ENCODE data around the gene UBL7. TPM values are rescaled to one million over a fixed set of nuclear protein-coding genes. Genes with fewer than 3 reads are reported as not detected.
A peak's percentile ranks its signal among the peaks of the same experiment; 100 is the strongest.

The UBL7 gene
- total RNA-seq, 4 donors from 2014 or later = 27.3 to 66.0 (median 40.4) TPM

DNA sequence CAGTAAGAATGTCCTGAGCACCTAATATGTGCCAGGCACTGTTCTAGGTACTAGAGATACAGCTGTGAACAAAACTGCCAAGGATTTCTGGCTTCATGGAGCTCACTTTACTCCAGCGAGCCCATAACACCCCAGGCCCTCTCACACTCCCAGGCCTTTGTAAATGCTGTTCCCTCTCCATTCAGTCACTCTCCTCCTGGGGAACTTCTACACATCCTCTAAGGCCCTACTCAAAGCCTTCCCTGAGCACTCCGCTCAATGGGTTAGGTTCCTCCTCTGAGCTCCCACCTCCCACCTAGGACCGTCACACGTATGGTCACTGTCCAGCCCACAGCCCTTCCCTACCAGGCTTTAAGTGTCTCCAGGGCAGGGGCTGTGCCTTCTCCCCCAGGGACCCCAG is 54.4 kb downstream of the UBL7 start:
- Histone ChIP-seq H3K27ac (peak overlapping the region in 2 of 4 donors; percentile 61 to 64), H3K4me1 (peaks cover 0 to 43% (median 18%) of the 10 kb centered on the region in 4 donors), H3K27me3 (no peaks in the 10 kb centered on the region), H3K9me3 (no peaks in the 10 kb centered on the region), H3K36me3 (peaks cover 0 to 27% (median 0%) of the 10 kb centered on the region in 3 donors), H3K4me3 (no peak overlapping the region)
- WGBS, 2 donors = 89 to 93% methylated on average over 4 of the region's 4 CpGs
- no peak for DNase-seq (ENCODE audit: low spot score in 2 of 2)
- TF ChIP-seq POLR2A (IDR thresholded peaks at IDR 0.05) (no peak), EP300 (IDR thresholded peaks at IDR 0.05) (no peak)
- TF ChIP-seq, protein P1, sequence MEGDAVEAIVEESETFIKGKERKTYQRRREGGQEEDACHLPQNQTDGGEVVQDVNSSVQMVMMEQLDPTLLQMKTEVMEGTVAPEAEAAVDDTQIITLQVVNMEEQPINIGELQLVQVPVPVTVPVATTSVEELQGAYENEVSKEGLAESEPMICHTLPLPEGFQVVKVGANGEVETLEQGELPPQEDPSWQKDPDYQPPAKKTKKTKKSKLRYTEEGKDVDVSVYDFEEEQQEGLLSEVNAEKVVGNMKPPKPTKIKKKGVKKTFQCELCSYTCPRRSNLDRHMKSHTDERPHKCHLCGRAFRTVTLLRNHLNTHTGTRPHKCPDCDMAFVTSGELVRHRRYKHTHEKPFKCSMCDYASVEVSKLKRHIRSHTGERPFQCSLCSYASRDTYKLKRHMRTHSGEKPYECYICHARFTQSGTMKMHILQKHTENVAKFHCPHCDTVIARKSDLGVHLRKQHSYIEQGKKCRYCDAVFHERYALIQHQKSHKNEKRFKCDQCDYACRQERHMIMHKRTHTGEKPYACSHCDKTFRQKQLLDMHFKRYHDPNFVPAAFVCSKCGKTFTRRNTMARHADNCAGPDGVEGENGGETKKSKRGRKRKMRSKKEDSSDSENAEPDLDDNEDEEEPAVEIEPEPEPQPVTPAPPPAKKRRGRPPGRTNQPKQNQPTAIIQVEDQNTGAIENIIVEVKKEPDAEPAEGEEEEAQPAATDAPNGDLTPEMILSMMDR (IDR thresholded peaks at IDR 0.05) = no peak

DNA sequence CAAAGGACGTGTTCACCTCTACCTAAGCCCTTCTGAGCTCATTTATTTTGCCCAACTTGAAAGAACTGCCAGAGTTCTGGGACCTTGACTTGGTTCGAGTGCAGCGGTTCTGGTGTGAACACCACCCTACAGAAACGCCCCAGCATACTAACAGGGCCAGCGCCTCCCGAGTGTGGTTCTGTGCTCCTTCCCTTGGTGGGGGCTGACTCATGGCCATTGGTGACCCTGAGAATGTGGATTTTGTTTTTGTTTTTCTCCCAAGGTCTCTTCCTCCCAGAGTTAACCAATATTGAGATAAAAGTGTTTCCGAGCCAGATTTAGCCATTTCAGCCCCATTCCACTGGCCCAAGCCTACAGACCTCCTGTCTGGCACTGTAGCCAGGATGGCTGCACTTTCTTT is 55.1 kb downstream of the UBL7 start:
- peaks cover 0 to 20% (median 0%) of the 10 kb centered on the region in 3 donors for H3K36me3 ChIP-seq
- TF ChIP-seq EP300 (IDR thresholded peaks at IDR 0.05) = no peak
- TF ChIP-seq POLR2A (IDR thresholded peaks at IDR 0.05) = no peak
- TF ChIP-seq, protein P1 (IDR thresholded peaks at IDR 0.05) = no peak
- no peak for DNase-seq (ENCODE audit: low spot score in 2 of 2)
- H3K4me1 ChIP-seq = peaks cover 0 to 43% (median 18%) of the 10 kb centered on the region in 4 donors
- no peaks in the 10 kb centered on the region for H3K27me3 ChIP-seq
- H3K9me3 ChIP-seq = no peaks in the 10 kb centered on the region
- H3K27ac ChIP-seq = no peak overlapping the region
- no peak overlapping the region for H3K4me3 ChIP-seq
- 84% methylated on average over 7 of the region's 7 CpGs for WGBS, 2 donors

DNA sequence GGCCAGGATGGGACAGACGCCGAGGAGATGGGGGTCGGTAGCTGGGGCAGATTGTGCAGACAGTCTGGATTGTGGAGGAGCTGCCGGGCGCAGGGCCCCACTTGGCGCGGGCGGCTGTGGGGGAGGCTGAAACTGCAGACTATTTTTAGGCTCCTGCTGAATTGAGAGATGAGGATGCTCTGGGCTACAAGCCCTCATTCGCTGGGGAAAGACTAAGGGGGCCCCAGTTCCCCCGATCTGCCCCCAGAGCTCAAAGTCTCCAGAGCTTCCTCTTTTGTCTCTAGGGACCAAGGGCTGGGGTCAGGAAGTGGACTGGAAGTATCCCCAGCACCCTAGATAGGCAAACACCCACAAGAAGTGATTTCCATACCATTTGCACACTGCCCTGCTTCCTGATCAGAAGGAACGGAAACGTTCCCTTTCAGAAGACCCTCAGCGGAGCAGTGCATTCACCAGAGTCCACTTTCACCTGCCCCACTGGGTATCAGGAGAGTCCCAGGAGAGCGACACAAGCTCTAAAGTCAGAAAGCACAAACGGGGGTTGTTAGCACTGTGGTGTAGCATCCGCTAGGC is 56.9 kb downstream of the UBL7 start:
- H3K4me1 ChIP-seq = peaks cover 0 to 37% (median 22%) of the 10 kb centered on the region in 4 donors
- peak overlapping the region in 2 of 4 donors; percentile 5 to 21 for H3K27ac ChIP-seq
- no peak for DNase-seq (ENCODE audit: low spot score in 2 of 2)
- no peak overlapping the region for H3K4me3 ChIP-seq
- H3K27me3 ChIP-seq = no peaks in the 10 kb centered on the region
- WGBS, 2 donors = 41 to 42% methylated on average over 16 of the region's 16 CpGs
- peaks cover 0 to 4% (median 0%) of the 10 kb centered on the region in 3 donors for H3K36me3 ChIP-seq
- H3K9me3 ChIP-seq = no peaks in the 10 kb centered on the region
- TF ChIP-seq EP300 (IDR thresholded peaks at IDR 0.05) = no peak
- TF ChIP-seq, protein P1 (IDR thresholded peaks at IDR 0.05) = no peak
- TF ChIP-seq POLR2A (IDR thresholded peaks at IDR 0.05) = no peak

DNA sequence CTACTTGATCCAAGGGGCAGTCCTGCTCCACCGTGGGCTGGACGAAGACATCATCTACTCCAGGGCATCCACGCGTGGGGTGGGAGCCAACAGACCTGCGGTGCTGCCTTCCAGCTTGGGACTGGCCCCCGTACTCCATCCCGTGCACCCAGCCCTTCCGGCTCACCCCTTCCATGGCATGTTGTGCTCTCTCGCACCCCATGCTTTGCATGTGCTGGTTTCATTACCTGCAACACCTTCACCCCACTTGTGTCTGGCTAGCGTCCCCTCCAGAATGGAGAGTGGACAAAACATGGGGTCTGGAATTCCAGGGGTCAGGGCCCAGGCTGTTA is 57.4 kb downstream of the UBL7 start:
- TF ChIP-seq POLR2A (IDR thresholded peaks at IDR 0.05) (no peak), EP300 (IDR thresholded peaks at IDR 0.05) (no peak)
- TF ChIP-seq, protein P1 (IDR thresholded peaks at IDR 0.05) = no peak
- H3K4me1 ChIP-seq = peaks cover 0 to 32% (median 22%) of the 10 kb centered on the region in 4 donors
- H3K27me3 ChIP-seq = no peaks in the 10 kb centered on the region
- no peaks in the 10 kb centered on the region for H3K9me3 ChIP-seq
- no peaks in the 10 kb centered on the region for H3K36me3 ChIP-seq
- WGBS, 2 donors = 74 to 79% methylated on average over 7 to 8 of the region's 10 CpGs
- no peak for DNase-seq (ENCODE audit: low spot score in 2 of 2)
- peak overlapping the region in 1 of 4 donors; percentile 21 for H3K27ac ChIP-seq
- H3K4me3 ChIP-seq = no peak overlapping the region

DNA sequence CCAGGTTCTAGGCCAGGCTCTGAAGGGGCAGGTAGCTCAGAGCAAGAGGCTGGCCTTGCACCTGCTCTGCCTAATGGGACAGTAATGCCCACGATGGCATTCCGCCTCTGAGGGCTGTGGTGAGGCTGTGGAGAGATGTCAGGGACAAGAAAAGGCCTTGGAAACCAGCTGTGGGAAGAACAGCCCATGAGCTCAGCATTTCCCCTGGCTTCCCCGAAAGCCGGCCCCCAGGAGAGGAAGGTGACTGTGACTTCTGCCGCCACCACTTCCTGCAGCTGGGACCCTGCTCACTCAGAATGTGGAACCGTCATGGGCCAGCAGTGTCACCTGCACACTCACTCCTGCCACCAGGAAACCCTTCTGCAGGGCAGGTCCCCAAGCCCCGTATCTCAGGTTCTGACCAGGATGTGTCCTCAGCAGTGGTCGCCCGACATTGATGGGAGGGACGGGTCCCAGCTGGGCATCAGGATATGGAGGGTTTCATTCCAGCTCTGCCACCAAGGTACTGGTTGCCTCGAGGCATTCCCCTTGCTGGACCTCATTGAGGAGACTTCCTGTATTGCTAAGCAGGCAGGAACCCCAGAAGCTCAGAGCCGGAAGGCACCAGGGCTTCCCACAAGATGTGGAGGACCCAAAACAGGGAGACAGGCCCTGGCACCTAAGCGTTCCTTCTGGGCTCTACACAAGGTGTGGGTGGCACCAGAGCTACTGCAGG is 57.9 kb downstream of the UBL7 start:
- Histone ChIP-seq H3K27me3 (no peaks in the 10 kb centered on the region), H3K9me3 (no peaks in the 10 kb centered on the region), H3K4me1 (peaks cover 0 to 31% (median 19%) of the 10 kb centered on the region in 4 donors), H3K36me3 (no peaks in the 10 kb centered on the region), H3K27ac (peak overlapping the region in 1 of 4 donors; percentile 21), H3K4me3 (no peak overlapping the region)
- TF ChIP-seq, protein P1 (IDR thresholded peaks at IDR 0.05) = no peak
- no peak for TF ChIP-seq EP300 (IDR thresholded peaks at IDR 0.05)
- TF ChIP-seq POLR2A (IDR thresholded peaks at IDR 0.05) = no peak
- 70 to 73% methylated on average over 12 to 13 of the region's 13 CpGs for WGBS, 2 donors
- no peak for DNase-seq (ENCODE audit: low spot score in 2 of 2)
